ENCODE results near the gene MRPL17.

The MRPL17 gene

DNA sequence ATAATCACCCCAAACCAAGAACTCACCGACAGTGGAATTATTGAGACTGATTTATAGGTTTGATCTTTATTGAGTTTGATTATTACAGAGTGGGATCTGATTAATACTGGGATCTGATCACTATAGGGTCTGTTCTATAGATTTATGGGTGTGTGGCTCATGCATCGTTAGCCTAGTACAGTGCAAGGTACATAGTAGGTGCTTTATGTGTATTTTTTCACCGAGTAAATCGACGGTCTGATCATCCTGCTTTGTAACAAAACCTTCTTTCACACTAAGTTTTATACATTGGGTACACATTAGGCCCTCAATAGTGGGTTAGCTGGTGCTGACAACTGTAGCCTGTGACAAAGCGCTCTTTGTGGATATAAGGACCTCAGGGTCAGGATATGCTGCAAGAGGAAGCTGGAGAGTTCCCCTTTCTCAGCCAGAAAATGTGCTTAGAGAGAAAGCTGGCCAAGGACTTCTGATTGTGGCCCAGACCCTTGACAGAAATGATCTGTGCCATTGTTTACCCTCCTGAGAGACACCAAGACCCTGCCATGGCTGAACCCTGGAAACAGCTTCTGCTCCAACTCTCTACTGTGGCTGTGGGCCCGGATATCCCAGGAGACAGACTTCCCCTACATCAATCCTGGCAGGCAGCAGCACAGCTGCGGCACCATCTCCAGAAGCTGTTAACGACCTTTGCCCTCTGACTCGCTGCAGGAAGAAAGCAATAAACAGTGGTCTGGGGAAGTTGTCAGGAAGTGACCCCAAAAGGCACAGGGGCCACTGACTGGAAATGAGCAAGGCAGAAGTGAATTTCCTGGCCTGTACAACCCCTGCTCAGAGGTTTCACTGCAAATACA lies 47.8 kb downstream of the MRPL17 start:
- H3K9me3 ChIP-seq (ENCODE audit: insufficient read depth, low read length) = no peaks in the 10 kb centered on the region
- H3K27me3 ChIP-seq (ENCODE audit: low read depth, low read length) = no peaks in the 10 kb centered on the region
- no peaks in the 10 kb centered on the region for H4K20me1 ChIP-seq (ENCODE audit: insufficient read depth, low read length)
- H3K79me2 ChIP-seq (ENCODE audit: low read length) = no peaks in the 10 kb centered on the region
- no peak overlapping the region for H3K9ac ChIP-seq (ENCODE audit: low read length)
- no peak overlapping the region for H2AFZ ChIP-seq (ENCODE audit: low read depth, low read length)
- H3K27ac ChIP-seq (ENCODE audit: low read length) = no peak overlapping the region
- H3K36me3 ChIP-seq (replicated peaks; ENCODE audit: low read depth, low read length) = no peaks in the 10 kb centered on the region
- no peak for TF ChIP-seq EZH2phosphoT487 (IDR thresholded peaks at IDR 0.05; ENCODE audit: low read depth)
- TF ChIP-seq, protein P1, sequence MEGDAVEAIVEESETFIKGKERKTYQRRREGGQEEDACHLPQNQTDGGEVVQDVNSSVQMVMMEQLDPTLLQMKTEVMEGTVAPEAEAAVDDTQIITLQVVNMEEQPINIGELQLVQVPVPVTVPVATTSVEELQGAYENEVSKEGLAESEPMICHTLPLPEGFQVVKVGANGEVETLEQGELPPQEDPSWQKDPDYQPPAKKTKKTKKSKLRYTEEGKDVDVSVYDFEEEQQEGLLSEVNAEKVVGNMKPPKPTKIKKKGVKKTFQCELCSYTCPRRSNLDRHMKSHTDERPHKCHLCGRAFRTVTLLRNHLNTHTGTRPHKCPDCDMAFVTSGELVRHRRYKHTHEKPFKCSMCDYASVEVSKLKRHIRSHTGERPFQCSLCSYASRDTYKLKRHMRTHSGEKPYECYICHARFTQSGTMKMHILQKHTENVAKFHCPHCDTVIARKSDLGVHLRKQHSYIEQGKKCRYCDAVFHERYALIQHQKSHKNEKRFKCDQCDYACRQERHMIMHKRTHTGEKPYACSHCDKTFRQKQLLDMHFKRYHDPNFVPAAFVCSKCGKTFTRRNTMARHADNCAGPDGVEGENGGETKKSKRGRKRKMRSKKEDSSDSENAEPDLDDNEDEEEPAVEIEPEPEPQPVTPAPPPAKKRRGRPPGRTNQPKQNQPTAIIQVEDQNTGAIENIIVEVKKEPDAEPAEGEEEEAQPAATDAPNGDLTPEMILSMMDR (IDR thresholded peaks at IDR 0.05; ENCODE audit: low read depth, low read length) = no peak
- H3K4me2 ChIP-seq (ENCODE audit: low read length) = no peak overlapping the region
- no peaks in the 10 kb centered on the region for H3K4me1 ChIP-seq (ENCODE audit: low read length)
- H3K4me3 ChIP-seq (ENCODE audit: low read length) = no peak overlapping the region

DNA sequence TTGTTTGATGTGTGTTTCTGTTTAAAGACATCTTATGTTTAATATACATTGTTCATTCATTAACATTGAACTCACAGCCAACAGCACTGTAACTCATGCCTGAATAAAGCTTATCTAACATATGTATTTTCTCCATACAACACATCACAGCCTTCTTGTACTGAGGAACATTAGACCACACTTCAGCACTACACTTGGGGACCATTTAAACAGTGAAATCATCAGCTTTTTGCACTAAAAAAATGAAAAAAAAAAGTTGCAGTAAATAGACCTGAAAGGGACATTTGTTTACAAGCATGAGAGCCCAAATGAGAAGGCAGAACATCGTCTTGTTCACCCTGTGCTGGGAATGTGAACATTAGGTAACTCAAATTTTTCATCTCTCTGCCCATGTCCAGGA lies 48.6 kb downstream of the MRPL17 start:
- H3K79me2 ChIP-seq (ENCODE audit: low read length) = no peaks in the 10 kb centered on the region
- no peaks in the 10 kb centered on the region for H3K27me3 ChIP-seq (ENCODE audit: low read depth, low read length)
- H4K20me1 ChIP-seq (ENCODE audit: insufficient read depth, low read length) = no peaks in the 10 kb centered on the region
- no peak overlapping the region for H3K9ac ChIP-seq (ENCODE audit: low read length)
- no peak overlapping the region for H3K27ac ChIP-seq (ENCODE audit: low read length)
- no peak for TF ChIP-seq EZH2phosphoT487 (IDR thresholded peaks at IDR 0.05; ENCODE audit: low read depth)
- H3K4me1 ChIP-seq (ENCODE audit: low read length) = no peaks in the 10 kb centered on the region
- H3K4me3 ChIP-seq (ENCODE audit: low read length) = no peak overlapping the region
- no peak overlapping the region for H2AFZ ChIP-seq (ENCODE audit: low read depth, low read length)
- H3K9me3 ChIP-seq (ENCODE audit: insufficient read depth, low read length) = no peaks in the 10 kb centered on the region
- H3K36me3 ChIP-seq (replicated peaks; ENCODE audit: low read depth, low read length) = no peaks in the 10 kb centered on the region
- H3K4me2 ChIP-seq (ENCODE audit: low read length) = no peak overlapping the region

DNA sequence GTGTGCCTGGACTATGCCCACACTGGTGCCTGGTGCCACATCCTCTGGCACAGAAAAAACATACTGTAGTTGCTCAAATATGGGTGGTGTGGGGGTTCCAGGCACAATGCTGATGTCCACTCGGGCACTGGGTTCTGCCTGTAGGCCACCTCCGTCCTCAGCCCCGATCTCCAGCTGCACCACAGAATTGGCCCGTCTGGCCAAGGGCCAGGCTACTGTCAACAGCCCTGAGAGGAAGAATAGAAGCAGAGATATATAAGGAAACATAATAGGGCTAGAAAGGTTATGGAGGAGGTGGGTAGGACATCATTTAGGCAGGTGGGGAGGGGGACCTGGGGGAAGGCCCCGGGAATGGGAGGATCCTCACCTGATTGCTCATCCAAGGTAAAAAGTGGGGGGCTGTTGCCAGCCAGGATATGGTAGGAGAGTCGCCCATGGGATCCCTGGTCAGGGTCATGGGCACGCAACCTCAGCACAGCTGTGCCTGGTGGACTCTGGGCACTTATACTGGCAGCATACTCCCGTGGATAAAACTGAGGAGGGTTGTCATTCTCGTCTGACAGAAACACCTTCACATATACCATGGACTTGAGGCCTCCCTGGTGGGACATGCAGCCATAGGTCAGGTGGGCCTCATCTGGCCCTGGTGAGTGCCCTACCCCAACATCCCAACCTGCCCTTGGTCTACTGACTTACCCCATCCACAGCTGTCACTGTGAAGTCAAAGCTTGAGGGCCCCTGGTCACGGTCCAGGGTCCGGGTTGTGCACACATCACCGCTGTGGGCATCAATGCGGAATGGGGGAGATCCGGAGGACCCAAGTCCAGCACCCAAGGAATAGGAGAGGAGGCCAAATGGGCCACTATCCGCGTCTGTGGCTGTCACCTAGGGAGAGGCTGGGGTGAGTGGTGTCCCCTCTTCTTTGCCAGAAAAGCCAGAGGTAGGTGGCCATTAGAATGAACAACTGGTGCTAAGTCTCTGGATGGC lies 49.4 kb downstream of the MRPL17 start:
- H3K79me2 ChIP-seq (ENCODE audit: low read length) = no peaks in the 10 kb centered on the region
- H3K4me1 ChIP-seq (ENCODE audit: low read length) = no peaks in the 10 kb centered on the region
- H4K20me1 ChIP-seq (ENCODE audit: insufficient read depth, low read length) = no peaks in the 10 kb centered on the region
- no peaks in the 10 kb centered on the region for H3K27me3 ChIP-seq (ENCODE audit: low read depth, low read length)
- H3K4me2 ChIP-seq (ENCODE audit: low read length) = no peak overlapping the region
- H3K9me3 ChIP-seq (ENCODE audit: insufficient read depth, low read length) = no peaks in the 10 kb centered on the region
- H3K36me3 ChIP-seq (replicated peaks; ENCODE audit: low read depth, low read length) = no peaks in the 10 kb centered on the region
- H3K4me3 ChIP-seq (ENCODE audit: low read length) = no peak overlapping the region
- H2AFZ ChIP-seq (ENCODE audit: low read depth, low read length) = no peak overlapping the region
- H3K27ac ChIP-seq (ENCODE audit: low read length) = no peak overlapping the region
- no peak for TF ChIP-seq EZH2phosphoT487 (IDR thresholded peaks at IDR 0.05; ENCODE audit: low read depth)
- TF ChIP-seq, protein P1 (IDR thresholded peaks at IDR 0.05; ENCODE audit: low read depth, low read length) = no peak
- H3K9ac ChIP-seq (ENCODE audit: low read length) = no peak overlapping the region

DNA sequence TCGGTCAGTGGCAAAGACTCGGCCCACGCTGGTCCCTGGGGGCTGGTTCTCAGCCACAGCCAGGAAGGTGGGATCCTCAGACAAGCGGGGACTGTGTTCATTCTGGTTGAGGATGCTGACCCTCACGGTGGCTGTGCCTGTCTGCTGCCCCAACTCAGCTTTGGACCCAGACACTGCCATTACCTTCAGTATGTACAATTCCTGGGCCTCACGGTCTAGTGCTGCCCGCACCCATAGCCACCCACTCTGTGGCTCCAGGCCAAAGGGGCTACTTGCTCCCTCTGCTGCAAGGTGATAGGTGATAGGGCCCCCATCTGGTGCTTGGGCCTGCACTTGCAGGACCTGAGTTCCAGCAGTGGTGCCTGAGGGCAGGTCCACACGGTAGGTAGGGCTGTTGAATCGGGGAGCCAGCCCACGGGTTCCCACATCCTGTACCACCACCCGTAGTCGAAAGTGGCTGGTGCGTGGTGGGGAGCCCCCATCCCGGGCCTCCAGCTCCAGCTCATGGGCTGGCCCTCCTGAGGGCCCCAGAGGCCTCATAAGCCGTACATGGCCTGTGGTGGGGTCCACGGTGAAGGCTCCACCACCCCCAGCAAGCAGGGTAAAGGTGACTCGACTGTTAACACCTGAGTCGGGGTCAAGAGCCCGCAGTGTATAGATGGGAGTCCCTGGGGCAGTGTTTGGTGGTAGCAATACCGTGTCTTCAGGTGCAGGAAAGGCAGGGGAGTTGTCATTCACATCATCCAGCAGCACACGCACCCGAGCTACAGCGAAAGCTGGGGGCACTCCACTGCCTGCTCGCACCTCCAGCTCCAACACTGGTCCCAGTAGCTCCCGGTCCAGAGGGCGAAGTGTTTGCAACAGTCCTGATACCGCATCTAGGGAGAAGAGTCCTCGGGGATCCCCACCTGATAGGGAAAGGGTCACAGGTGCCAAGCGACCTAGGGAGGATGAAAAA lies 50.7 kb downstream of the MRPL17 start:
- no peaks in the 10 kb centered on the region for H4K20me1 ChIP-seq (ENCODE audit: insufficient read depth, low read length)
- H3K4me1 ChIP-seq (ENCODE audit: low read length) = peaks cover 8% of the 10 kb centered on the region
- H3K27me3 ChIP-seq (ENCODE audit: low read depth, low read length) = no peaks in the 10 kb centered on the region
- no peak overlapping the region for H3K9ac ChIP-seq (ENCODE audit: low read length)
- H3K79me2 ChIP-seq (ENCODE audit: low read length) = no peaks in the 10 kb centered on the region
- no peak overlapping the region for H3K27ac ChIP-seq (ENCODE audit: low read length)
- H3K9me3 ChIP-seq (ENCODE audit: insufficient read depth, low read length) = no peaks in the 10 kb centered on the region
- no peak overlapping the region for H2AFZ ChIP-seq (ENCODE audit: low read depth, low read length)
- H3K36me3 ChIP-seq (replicated peaks; ENCODE audit: low read depth, low read length) = no peaks in the 10 kb centered on the region
- no peak overlapping the region for H3K4me2 ChIP-seq (ENCODE audit: low read length)
- no peak overlapping the region for H3K4me3 ChIP-seq (ENCODE audit: low read length)
- TF ChIP-seq, protein P1 (IDR thresholded peaks at IDR 0.05; ENCODE audit: low read depth, low read length) = no peak
- no peak for TF ChIP-seq EZH2phosphoT487 (IDR thresholded peaks at IDR 0.05; ENCODE audit: low read depth)

All from OCI-LY3 (cell line).